Left kidney (tissue), 2 donors: Measurements from ENCODE around the gene SIAH3. TPM values are rescaled to one million over a fixed set of nuclear protein-coding genes. Genes with fewer than 3 reads are reported as not detected.

Experiments used
- DNase-seq: peaks from one replicate; pipeline ENCODE4 v3.0.0-alpha.2; 2013
- polyA plus RNA-seq: library from polyadenylated mRNA; unstranded; fragments of 120-200 nt; gene quantifications from one replicate; pipeline ENCODE4 v1.2.1, GENCODE V29; 2013; ENCODE audit not compliant: insufficient read length

The SIAH3 gene
- polyA plus RNA-seq, 1 donor = 1.2 TPM

- DNase-seq = no peak
These were observed 29.7 kb downstream of the SIAH3 start for GRCh38 chr13:45821811-45822210.

GRCh38 chr13:45820106-45820838, 31.3 kb downstream of the SIAH3 start:
- no peak for DNase-seq

GRCh38 chr13:45817833-45818232, 33.7 kb downstream of the SIAH3 start:
- no peak for DNase-seq

- DNase-seq = no peak
These were observed 35.1 kb downstream of the SIAH3 start for GRCh38 chr13:45816427-45816826.

- DNase-seq = no peak
These were observed 38.7 kb downstream of the SIAH3 start for GRCh38 chr13:45812695-45813372.

- no peak for DNase-seq
These were observed 39.5 kb downstream of the SIAH3 start for GRCh38 chr13:45811891-45812694.

- DNase-seq = no peak
These were observed 41.7 kb downstream of the SIAH3 start for GRCh38 chr13:45809801-45810394.

GRCh38 chr13:45808925-45809324, 42.6 kb downstream of the SIAH3 start:
- DNase-seq = peak; percentile 32

- peak; percentile 47 for DNase-seq
These were observed 43.9 kb downstream of the SIAH3 start for GRCh38 chr13:45807520-45808099.

GRCh38 chr13:45800485-45800884, 51.1 kb downstream of the SIAH3 start:
- DNase-seq = no peak

- no peak for DNase-seq
These were observed 52.1 kb downstream of the SIAH3 start for GRCh38 chr13:45799451-45799850.

GRCh38 chr13:45798851-45799250, 52.7 kb downstream of the SIAH3 start:
- no peak for DNase-seq

GRCh38 chr13:45796426-45797235, 54.9 kb downstream of the SIAH3 start:
- no peak for DNase-seq

GRCh38 chr13:45792827-45793303, 58.7 kb downstream of the SIAH3 start:
- DNase-seq = no peak

GRCh38 chr13:45788011-45788410, 63.5 kb downstream of the SIAH3 start:
- no peak for DNase-seq

GRCh38 chr13:45787346-45787745, 64.2 kb downstream of the SIAH3 start:
- no peak for DNase-seq

GRCh38 chr13:45786293-45786920, 65.1 kb downstream of the SIAH3 start:
- DNase-seq = no peak

GRCh38 chr13:45784755-45785675, 66.5 kb downstream of the SIAH3 start:
- DNase-seq = no peak

GRCh38 chr13:45783346-45784043, 68.1 kb downstream of the SIAH3 start:
- no peak for DNase-seq
